Upper lobe of right lung (tissue), 1 donor: ENCODE measurements around the gene CNN2. TPM values are rescaled to one million over a fixed set of nuclear protein-coding genes. Genes with fewer than 3 reads are reported as not detected.
A peak's percentile ranks its signal among the peaks of the same experiment; 100 is the strongest.

Experiments used
- ATAC-seq: fragments of 200-7000 bp; cut with Tn5 transposase; one replicate; pipeline ENCODE4 v1.9.1; 2020; ENCODE audit warnings: mild to moderate bottlenecking, moderate library complexity
- DNase-seq: peaks from one replicate; pipeline ENCODE4 v3.0.0-alpha.2; 2020
- H3K27ac ChIP-seq: fragments of 200-600 bp; one replicate; pipeline ENCODE4 v1.8.0; 2022
- H3K27me3 ChIP-seq: fragments of 200-600 bp; one replicate; pipeline ENCODE4 v1.8.0; 2022; ENCODE audit warnings: mild to moderate bottlenecking
- H3K36me3 ChIP-seq: fragments of 200-600 bp; one replicate; pipeline ENCODE4 v1.8.0; 2022
- H3K4me1 ChIP-seq: fragments of 200-600 bp; one replicate; pipeline ENCODE4 v1.8.0; 2022
- H3K4me3 ChIP-seq: fragments of 200-600 bp; one replicate; pipeline ENCODE4 v1.8.0; 2022; ENCODE audit warnings: mild to moderate bottlenecking
- H3K9me3 ChIP-seq: fragments of 200-600 bp; one replicate; pipeline ENCODE4 v1.8.0; 2022
- CTCF ChIP-seq: fragments of 200-600 bp; IDR thresholded peaks from one replicate; pipeline ENCODE4 v1.8.0; 2022; ENCODE audit warnings: antibody characterized with exemption
- intact Hi-C: fragments of 100-400 bp; cut with DNase I; formaldehyde crosslinking; loops from one replicate; pipeline ENCODE4 v1.11.0; 2022
- total RNA-seq: library from RNA; stranded (reverse); fragmentation: NEBNext Ultra II Directional; extraction: Animal tissue kit (Norgen Biotek cat#: 25700); gene quantifications from one replicate; pipeline ENCODE4 v1.2.1, GENCODE V29; 2021
- donor health status: DM: no; HTN: yes; CAD: no; lungs with severe emphysema.

CNN2 gene
- total RNA-seq, 1 donor from 2014 or later = 220 TPM

- no peak for ATAC-seq
- Histone ChIP-seq H3K4me3 (no peak overlapping the region), H3K9me3 (no peaks in the 10 kb centered on the region), H3K27me3 (no peaks in the 10 kb centered on the region), H3K27ac (no peak overlapping the region), H3K4me1 (peaks cover 37% of the 10 kb centered on the region), H3K36me3 (peaks cover 10% of the 10 kb centered on the region)
- TF ChIP-seq CTCF = no peak
- DNase-seq = no peak
- intact Hi-C loops = no loop called here
Measured at GRCh38 chr19:1041835-1042685, 15.7 kb downstream of the CNN2 start.

GRCh38 chr19:1042689-1043511 lies 16.5 kb downstream of the CNN2 start:
- DNase-seq (no peak), ATAC-seq (no peak)
- TF ChIP-seq CTCF = no peak
- Histone ChIP-seq H3K27ac (no peak overlapping the region), H3K9me3 (no peaks in the 10 kb centered on the region), H3K4me1 (peaks cover 36% of the 10 kb centered on the region), H3K27me3 (no peaks in the 10 kb centered on the region), H3K36me3 (peaks cover 2% of the 10 kb centered on the region), H3K4me3 (no peak overlapping the region)
- intact Hi-C loops = no loop called here

- intact Hi-C loops = no loop called here
- Histone ChIP-seq H3K27ac (no peak overlapping the region), H3K4me1 (peaks cover 15% of the 10 kb centered on the region), H3K36me3 (no peaks in the 10 kb centered on the region), H3K4me3 (no peak overlapping the region), H3K27me3 (no peaks in the 10 kb centered on the region), H3K9me3 (no peaks in the 10 kb centered on the region)
- DNase-seq = no peak
- ATAC-seq = peak; percentile 7
- no peak for TF ChIP-seq CTCF
Measured at GRCh38 chr19:1045247-1045603, 18.8 kb downstream of the CNN2 start.

- H3K36me3 ChIP-seq = no peaks in the 10 kb centered on the region
- no peaks in the 10 kb centered on the region for H3K9me3 ChIP-seq
- peaks cover 6% of the 10 kb centered on the region for H3K4me1 ChIP-seq
- intact Hi-C loops = no loop called here
- no peak for ATAC-seq
- no peak overlapping the region for H3K27ac ChIP-seq
- DNase-seq = no peak
- H3K27me3 ChIP-seq = no peaks in the 10 kb centered on the region
- no peak overlapping the region for H3K4me3 ChIP-seq
- TF ChIP-seq CTCF = no peak
Measured at GRCh38 chr19:1046117-1046626, 19.8 kb downstream of the CNN2 start.

- Histone ChIP-seq H3K27ac (no peak overlapping the region), H3K9me3 (no peaks in the 10 kb centered on the region), H3K36me3 (no peaks in the 10 kb centered on the region), H3K4me1 (no peaks in the 10 kb centered on the region), H3K27me3 (no peaks in the 10 kb centered on the region), H3K4me3 (no peak overlapping the region)
- ATAC-seq = no peak
- no peak for TF ChIP-seq CTCF
- intact Hi-C loops = no loop called here
- DNase-seq = no peak
Measured at GRCh38 chr19:1046836-1047695, 20.7 kb downstream of the CNN2 start.
